ENCODE results near the gene RNF4. TPM values are rescaled to one million over a fixed set of nuclear protein-coding genes. Genes with fewer than 3 reads are reported as not detected.

Gene RNF4
- total and polyA plus RNA-seq, 10 of the 15 experiments (the other 5 are each of a cell fraction or from before 2014, with no cell fraction given), result 34.9 to 145 (median 76.1) TPM

GRCh38 chr4:2484993-2485392 lies 16.1 kb downstream of the RNF4 start (continued):
- TF ChIP-seq E4F1 (IDR thresholded peaks at IDR 0.05; ENCODE audit: borderline replicate concordance, partially characterized antibody) (peak; percentile 57), CTCF (IDR thresholded peaks at IDR 0.05 in 2 of 3, conservative IDR thresholded peaks at IDR 0.05 in 1 of 3; ENCODE audit: control insufficient read depth in 2 of 3, extremely low read depth in 1 of 3, insufficient read depth in 1 of 3, low read depth in 3 of 3, low read length in 3 of 3) (no peak), SIN3A (IDR thresholded peaks at IDR 0.05; ENCODE audit: low read depth, low read length) (no peak; the same call in 1 of the 2 replicates), MLLT1 (IDR thresholded peaks at IDR 0.05) (no peak), REST (IDR thresholded peaks at IDR 0.05; ENCODE audit: low read depth, low read length) (peak; percentile 61; the same call in 1 of the 2 replicates), IRF4 (IDR thresholded peaks at IDR 0.05; ENCODE audit: low read depth, low read length) (peak; percentile 84), CUX1 (IDR thresholded peaks at IDR 0.05; ENCODE audit: insufficient replicate concordance, low read depth, low read length) (peak; percentile 23), NFYA (IDR thresholded peaks at IDR 0.05; ENCODE audit: borderline replicate concordance, low read depth, low read length) (no peak), NBN (IDR thresholded peaks at IDR 0.05) (peak; percentile 86), BHLHE40 (IDR thresholded peaks at IDR 0.05; ENCODE audit: borderline replicate concordance in 1 of 2, low read depth in 2 of 2, low read length in 1 of 2) (peak in 1 of 2 experiments; percentile 52; a peak in 1 of 4 replicates), MEF2B (IDR thresholded peaks at IDR 0.05; ENCODE audit: partially characterized antibody, poor library complexity, severe bottlenecking) (no peak)

Measured in GM12878 (cell line).